ENCODE results near the gene OXTR.

OXTR gene

DNA sequence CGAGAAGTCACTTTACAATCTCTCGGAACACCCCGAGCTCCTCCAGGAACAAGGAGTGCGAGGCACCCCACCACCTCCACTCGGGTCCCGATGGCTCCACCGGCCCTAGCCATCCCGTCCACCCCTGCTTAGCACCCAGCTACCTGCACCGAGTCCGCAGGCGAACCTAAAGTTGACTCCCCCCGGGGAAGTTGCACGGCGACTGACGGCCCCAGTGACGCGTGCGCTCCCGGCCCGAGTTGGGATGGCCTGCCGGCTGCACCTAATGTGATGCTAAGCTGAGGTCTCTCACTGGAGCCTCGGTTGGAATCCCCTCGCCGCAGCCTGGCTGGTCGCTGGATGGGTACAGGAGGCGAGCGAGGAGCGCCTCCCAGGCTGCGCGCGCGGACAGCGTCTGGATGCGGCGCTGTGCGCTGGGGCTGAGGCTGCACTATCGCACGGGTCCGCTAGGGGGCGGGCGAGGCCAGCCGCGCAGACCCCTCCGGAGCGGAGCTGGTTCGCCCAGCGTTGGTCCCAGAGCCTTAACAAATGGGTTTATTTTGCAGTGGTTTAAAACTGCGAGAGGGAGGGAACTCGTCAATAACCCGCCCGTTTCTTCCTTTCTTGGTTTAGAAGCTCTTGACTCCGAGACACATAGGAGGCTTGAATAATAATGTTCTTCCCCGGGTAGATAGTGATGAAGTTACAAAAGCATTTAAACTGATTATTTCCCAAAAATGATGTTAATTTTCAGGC lies at the start of gene OXTR:
TSS of gene OXTR (minus strand) at position 526 of the 735 bp plus-strand sequence. CDS start 1,426 bp downstream, outside the sequence.
- DNase-seq, result peak; percentile 61 to 70

DNA sequence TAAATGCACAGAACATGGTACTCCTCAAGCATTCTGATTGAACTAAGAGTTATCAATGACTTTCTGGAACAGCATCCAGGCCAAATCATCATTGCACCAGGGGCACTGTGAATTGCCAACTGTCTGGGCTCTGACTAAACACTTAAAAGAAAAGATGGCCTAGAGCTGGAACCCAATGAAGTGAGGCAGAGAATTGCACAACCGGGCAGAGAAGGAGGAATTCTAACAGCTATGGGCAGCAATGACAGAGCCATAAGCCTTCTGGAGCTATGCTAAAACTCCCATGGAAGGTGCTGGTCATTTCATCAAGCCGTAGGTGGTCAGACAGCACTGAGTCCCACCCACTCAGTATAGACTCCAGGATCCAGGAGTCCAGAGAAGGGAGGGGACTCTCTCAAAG lies 48.1 kb upstream of the OXTR start:
- no peak for DNase-seq

DNA sequence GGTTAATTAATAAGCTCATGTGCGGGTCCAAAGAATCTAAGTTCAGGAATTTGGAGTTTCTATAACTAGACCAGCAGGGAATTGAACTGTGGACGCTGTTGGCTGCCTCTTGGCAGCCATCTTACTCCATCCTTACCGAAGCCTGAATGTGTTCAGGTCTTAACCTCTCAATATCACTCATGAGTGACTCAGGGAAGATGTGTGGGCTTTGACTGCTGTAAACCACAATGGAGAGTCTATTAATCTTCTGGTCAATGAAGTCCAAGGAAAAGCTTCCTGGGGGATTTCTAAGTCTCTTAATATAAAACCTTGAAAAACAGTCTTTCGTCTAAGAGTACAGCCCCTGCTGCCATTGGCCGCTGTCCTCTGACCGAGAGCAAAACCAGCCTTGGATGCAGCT lies 46.7 kb upstream of the OXTR start:
- DNase-seq, result no peak

DNA sequence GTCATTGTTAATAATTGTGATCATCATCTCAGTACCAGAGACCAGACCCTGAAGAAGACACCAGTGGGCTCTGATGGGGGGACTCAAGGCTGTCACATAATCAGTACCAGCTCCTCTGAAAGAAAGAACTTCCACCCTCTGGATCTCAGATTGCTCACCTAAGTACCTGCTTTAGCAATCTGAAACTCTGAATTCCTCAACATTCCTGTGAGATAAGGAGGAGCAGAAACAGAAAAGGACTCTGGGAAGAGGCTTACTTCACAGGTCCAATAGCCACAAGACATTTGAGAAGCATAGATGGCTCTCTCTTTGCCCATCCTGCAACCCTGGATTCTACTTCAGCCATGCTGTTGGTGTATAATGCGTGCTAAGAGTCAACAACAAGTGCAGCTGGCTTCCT lies 44.0 kb upstream of the OXTR start:
- no peak for DNase-seq

DNA sequence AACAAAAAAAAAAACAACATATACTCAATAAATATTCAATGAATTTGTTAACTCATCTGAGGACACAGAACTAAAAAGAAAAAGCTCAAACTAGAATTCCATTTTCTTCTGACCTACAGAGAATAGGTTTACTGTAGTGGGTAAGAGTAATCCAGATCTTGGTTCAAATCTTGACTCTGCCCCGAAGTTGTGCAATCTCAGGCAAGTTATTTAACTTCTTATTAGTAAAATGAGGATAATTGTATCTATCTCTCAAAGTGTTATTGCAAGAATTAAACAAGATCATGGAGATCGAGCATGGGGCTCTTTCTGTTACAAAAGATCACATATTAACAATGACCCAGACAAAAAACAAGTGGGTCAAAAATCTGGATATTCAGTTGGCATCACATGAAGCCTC lies 41.1 kb upstream of the OXTR start:
- DNase-seq, result no peak

DNA sequence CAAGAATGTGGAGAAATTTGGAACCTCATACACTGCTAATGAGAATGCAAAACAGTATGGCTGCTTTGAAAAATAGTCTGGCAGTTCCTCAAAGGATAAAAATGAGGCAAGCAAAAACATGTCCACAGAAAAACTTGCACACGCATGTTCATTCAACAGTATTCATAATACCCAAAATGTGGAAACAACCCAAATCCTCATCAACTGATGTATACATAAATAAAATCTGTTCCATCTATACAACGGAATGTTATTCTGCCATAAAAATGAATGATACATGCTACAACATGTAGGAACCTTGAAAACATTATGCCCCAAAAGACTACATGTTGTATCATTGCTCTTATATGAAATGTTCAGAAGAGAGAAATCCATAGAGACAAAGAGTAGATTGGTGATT lies 36.4 kb upstream of the OXTR start:
- DNase-seq, result no peak

DNA sequence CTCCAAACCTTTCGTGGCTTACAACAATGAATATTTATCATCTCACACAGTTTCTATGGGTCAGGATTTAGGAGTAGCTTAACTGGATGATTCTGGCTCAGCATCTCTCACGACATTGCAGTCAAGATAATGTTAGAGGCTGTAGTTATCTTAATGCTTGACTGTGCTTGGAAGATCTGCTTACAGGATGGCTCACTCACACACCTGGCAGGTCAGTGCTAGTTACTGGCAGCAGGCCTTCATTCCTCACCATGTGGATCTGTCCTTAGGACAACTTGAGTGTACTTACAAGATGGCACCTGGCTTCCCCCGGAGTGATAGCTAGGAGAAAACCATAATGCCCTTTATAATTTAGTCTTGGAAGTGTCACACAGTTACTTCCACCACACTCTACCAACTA lies 32.8 kb upstream of the OXTR start:
- no peak for DNase-seq

DNA sequence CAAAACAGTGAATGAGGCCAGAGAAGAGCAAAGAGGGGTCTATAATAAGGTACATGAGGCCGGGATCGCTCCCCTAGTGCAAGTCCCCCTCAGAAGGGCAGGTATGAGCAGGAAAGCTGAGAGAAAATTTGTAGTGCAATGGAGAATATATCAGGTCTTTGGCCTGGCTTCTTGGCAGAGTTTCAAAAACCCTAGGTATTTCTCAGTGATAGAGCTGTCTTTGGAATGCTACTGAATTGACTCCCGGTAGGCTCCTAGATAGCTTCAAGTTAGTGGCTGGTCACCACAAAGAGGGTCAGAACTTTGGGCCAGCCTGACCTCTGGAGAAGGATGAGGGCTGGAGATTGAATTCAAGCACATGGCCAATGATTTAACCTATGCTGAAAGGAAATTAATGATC lies 30.6 kb upstream of the OXTR start:
- no peak for DNase-seq

DNA sequence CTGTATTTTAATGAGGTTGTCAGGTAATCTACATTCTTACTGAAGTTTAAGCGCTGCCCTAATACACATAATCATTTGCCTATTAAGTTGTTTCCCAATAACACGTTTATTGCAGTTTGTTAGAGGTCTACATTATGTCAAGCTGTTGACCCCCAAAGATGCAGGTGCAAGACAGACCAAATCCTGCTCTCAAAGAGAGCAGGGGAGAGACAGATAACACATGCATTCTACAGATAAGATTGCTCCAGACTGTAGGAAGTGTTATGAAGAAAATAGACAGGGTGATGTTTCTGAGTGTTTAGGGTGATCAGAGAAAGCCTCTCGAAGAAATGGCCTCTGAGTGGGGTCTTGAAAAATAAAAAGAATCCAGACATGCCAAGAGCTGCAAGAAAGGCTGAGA lies 24.8 kb upstream of the OXTR start:
- no peak for DNase-seq

DNA sequence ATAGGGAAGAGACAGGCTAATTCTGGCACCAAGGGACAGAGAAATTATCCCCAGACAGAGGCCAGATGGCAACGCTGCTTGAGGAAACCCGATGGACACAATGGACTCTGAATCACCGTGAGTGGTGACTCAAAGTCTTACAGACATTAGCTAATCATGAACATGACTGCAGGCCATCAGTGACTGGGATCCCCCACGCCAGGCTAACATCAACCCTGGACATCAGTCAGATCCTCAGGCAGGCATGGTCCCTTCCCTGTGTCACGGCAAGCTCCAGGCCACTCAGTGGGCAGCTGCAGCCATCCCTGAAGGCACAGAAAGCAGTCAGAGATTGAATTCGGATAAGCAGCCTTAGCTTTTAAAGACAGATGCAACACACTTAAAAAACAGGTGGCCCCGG lies 23.8 kb upstream of the OXTR start:
- DNase-seq, result no peak

DNA sequence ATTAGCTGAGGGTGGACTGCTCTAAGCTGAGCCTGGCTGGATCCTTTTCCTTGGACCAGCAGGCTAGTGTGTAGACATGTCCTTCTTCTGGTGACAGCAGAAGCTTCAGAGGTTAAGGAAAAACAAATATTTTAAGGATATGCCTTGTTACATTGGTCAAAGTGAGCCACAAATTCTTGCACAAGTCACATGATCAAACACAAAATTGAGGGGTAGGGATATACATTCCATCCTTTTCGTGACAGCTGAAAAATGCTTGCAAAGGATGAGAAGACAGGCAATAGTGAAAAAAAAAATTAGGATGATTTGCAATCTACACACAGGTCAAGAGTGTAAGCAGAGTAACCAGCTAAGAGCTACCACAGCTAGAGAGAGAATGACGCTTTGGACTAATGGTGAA lies 21.1 kb upstream of the OXTR start:
- DNase-seq, result no peak

DNA sequence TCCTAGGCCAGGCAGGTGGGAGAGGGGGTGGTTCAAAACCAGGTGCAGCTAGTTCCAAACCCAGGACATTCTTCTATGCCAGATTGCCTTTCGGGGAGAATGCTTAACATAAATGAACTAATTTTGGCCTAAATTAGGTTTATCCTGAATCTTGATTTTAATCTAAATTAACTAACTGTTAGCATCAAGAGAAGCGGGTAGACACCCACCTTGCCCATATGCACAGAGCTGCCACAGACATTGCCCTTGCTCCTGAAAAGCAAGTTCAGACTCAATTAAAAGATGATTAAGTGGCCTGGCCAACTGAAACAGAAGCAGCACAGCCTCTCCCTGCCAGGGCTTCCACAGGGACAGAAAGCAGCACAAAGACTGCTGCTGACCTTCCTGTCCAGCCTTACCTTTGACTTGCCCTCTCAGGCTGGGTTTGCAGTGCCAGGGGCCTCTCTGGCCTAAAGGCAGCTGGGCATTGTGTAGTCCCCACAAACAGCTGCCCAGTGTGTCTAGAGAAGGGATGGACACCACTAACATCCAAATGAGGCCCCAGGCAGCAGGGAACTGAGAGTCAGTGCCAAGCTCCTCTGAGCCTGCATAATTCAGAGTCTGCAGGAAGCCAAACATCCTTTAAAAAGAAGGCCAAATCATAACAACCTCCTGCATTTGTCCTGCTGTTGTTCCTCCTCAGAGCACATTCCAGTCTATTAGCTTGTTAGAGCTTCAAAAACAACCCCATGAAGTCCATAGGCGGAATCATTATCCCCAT lies 15.4 kb upstream of the OXTR start:
- no peak for DNase-seq

DNA sequence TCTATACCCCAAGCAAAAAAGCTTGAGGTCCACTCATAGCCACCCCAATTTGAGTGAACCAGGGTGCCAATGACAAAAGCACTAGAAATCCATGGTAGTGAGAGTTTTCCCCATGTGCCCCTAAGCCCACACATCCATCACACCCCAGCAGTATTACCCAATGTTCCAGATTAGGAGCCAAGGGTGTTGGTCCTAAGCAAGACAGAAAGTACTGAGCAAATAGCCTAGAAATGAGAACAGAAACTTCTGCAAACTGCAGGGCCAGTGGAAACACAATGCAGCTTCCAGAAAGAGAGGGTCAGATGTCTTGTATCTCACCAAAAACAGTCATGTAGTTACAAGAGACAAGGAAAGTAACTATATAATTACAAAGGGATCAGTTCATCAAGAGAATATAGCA lies 10.9 kb upstream of the OXTR start:
- DNase-seq, result no peak

DNA sequence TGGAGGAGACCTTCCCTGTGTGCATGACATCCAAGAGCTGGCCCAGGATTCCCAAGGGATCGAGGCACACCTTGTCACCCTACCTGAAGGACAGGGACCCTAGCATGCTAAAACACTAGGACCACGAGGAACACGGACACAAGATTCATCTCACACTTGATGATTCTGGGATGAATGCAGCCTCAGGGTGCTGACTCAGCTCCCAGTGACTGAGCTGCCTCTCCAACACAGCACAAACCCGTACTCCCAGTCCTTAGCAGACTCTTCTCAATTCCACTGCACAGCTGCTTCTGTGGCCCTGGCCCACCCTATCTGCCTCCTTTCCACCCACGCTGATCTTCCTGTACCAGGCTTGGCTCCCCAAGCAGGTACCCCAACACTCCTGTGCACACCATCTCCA lies 9.1 kb upstream of the OXTR start:
- DNase-seq, result no peak

DNA sequence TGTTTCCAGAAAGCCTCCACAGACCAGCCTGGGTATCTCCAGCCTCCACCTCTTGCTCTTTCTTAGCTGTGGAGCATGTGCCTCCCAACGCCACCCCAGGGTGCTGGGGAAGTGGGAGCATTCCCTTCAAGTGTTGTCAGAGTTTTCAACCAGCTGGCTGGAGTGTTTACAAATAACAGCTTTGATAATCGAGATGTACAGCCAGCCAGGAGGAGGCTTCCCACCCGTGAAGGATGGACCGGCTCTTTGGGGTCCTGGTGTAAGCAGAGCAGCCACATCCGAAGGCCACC lies 8.5 kb upstream of the OXTR start:
- no peak for DNase-seq

DNA sequence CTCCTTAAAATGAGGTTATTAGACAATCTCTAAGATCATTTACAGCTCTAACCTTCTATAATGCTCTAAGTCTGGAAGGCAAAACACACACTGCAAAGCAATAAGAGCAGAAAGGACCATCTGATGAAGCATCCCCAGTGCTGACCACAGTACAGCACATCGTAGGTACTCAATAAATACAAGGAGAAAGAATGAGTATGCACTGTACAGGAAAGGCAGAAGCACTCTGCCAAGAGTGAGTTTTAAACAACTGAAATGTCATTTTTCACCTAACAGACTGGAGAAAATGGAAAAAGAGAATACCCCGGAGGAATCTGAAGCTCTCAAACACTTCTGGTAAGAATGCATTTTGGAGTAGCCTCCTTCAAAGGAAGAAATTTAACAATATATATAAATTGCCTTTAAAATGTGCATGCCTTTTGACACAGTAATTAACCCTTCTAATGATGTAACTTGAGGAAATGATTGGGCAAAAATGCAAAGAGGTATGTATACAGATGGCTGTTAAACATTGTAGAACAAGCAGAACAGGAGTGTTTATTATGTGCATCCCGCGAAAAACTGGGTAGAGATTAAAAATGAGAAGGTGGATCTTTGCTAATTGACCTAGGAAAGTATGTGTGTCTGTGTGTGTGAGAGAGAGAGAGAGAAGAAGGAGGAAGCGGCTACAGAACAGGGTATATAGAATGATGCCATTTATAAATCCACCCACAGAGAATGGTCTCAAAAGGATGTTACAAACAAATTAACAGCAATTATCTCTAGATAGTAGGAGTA lies 8.0 kb upstream of the OXTR start:
- DNase-seq, result no peak

DNA sequence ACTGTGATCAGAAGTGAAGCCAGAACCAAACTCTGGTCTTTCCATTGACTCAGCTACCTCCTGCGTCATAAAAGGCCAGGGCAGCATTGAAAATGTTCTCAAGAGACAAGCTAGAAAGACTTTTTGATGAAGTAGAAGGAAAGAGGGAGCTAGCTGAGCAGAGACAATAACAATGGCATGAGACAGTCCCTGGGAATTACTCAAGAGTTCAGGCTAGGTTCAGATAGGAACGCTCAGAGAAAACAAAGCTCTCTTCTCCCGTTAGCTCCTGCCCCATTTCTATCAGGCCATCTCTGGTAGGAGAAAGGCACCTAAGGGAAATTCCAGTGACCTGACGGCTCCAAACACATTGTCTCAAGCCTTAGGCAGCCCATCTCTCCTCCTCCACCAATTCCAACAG lies 7.0 kb upstream of the OXTR start:
- DNase-seq, result no peak

DNA sequence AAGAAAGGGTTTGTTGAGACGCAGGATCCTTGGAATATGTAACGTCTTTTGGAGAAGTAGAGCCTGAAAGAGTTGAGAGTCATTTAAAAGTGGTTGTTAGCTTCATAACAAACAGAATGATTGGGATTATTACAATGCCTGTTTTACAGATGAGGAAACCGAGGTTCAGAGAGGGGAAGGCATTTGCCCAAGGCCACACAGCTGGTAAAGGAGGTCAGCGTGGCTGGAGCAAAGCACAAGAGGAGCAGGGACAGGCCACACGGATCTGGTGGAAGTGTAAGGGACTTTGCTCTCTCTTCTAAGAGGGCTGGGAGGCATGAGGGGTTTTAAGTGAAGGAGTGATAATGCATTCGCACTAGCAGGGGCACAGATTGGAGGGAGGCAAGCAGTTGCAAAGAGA lies 6.2 kb upstream of the OXTR start:
- no peak for DNase-seq

DNA sequence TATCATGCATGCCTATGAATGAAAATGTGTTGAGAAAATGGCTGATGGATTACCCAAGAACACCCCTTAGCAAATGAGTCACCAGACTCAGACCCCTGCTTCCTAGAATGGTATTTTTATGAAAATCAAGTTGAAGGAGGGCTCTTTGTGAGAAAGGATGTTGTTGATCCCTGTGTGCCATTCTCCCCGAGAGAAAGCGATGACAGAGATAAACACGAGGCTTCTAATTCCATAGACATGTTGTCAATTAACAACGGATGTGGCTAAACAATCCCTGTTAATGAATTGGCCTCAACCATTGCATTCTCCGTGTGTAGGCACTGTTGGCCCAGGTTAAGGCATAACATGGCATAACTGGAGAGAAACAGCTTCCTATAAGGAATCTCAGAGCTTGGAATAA lies 5.8 kb upstream of the OXTR start:
- no peak for DNase-seq

DNA sequence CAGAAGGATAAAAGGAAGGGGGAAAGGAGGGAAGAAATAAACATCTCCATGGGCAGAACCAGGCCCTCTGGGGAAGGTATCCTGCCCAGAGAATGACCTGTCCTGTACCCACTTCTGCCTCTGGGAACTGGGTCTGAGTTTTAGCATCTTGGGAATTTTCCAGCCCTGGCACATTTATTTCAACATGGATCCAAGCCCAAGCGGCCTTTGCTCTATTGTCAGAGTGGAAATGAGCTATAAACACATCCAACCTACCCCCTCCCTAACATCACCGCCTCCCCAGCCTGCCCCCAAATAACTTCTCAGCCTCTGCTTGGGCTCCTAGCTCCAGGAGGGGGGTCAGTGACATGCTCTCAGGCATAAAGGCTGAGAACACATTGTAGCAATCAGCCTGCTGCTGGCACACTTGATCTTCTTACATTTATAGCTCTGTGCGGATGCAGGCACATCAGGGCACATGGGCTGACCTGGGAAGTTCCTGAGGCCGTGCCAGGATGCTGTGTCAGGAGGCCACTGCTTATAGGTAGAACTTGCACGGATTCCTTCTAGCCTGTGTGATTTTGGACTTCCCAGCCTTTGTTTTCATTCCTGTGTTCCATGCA lies 4.6 kb upstream of the OXTR start:
- no peak for DNase-seq

DNA sequence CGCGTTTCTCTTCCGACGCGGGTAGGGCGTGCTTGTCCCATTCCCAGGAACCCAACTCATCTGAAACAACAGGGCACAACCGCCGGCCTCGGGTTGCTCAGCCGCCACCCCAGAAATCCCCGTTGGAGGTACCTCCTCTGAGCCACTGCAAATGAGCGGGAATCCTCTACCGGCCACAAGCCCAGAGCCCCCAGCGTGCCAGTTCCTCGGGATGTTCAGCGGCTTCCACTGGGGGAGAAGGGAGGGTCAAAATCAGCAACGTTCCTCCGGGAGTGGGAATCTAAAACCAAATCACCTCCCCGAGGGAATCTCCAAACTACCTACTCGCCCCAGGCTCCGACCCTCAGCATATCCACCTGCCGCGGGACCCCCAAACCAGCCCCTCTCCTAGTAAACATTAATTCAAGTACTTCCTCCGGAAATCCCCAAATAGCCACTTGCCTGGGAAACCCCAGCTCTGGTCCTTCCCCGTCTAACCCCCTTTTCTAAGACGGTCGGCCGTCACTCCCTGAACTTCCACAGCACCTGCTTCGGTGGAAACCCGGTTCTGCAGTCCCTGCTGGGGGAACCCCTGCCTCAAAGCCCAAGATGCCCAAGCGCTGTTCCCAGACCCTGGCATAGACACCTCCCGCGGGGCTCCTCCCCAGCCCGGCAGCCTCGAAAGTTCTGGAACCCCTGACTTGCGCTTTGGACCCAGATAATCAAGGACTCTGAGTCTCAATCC lies 887 bp downstream of the OXTR start:
- DNase-seq, result no peak

DNA sequence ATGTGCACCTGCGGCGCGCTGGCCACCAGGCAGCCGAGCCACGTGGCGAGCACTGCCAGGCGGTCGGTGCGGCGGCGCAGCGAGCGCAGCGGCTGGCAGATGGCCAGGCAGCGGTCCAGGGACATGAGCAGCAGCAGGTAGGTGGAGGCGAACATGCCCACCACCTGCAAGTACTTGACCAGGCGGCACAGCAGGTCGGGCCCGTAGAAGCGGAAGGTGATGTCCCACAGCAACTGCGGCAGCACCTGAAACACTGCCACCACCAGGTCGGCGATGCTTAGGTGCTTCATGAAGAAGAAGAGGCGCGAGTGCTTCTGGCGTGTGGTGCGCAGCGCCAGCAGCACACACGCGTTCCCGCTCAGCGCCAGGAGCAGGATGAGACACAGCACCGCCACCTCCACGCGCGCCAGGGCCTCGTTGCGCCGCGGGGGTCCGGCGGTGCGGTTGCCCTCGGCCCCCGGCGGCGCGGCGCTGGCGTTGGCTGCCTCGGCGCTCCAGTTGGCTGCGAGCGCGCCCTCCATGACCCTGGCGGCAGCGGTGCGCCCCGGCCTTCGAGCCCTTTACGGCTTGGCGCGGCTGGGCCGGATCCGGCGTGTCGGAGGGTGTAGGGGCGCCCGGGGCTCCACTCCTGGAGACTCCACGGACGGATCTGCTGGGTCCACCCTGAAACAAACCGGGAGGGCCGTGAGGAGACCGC lies 1.6 kb downstream of the OXTR start:
- DNase-seq, result no peak

Measured in stimulated activated CD4-positive, alpha-beta T cell treated with anti-CD3 and anti-CD28 coated beads, Interleukin-2, amount 100 ng/mL, for 48 hours (primary cell).